T-cell (primary cell): Measurements from ENCODE around the gene CCDC146. TPM values are rescaled to one million over a fixed set of nuclear protein-coding genes. Genes with fewer than 3 reads are reported as not detected.
"Not testable (repeated sequence)": the region's sequence is repeated elsewhere in the genome, so short reads cannot be mapped to it uniquely, and the experiment has no call there.

Experiments
- ATAC-seq, 4 experiments: fragments of 200-7000 bp in 3 of 4; fragments of 150-1000 bp in 1 of 4; cut with Tn5 transposase; replicated peaks in 1 of 4; 1 replicate in 3 of 4; 2 replicates in 1 of 4; pipeline ENCODE4 v1.10.0; 2021; ENCODE audit warnings: moderate library complexity in 3 of 4, mild to moderate bottlenecking in 2 of 4, moderate number of reproducible peaks in 1 of 4
- CTCF ChIA-PET, 2 donors: fragments of 300-600 bp; sonication (Branson Sonifier 250); formaldehyde crosslinking; loops; one replicate each; lab custom pipeline; 2022; ENCODE audit warnings: antibody characterized with exemption in 2 of 2; lab: Charles Lee
- POLR2A ChIA-PET, 2 donors: fragments of 300-600 bp; sonication (Branson Sonifier 250); formaldehyde crosslinking; loops; one replicate each; lab custom pipeline; 2022; ENCODE audit warnings: antibody characterized with exemption in 2 of 2; lab: Charles Lee
- DNase-seq, 35 experiments: peaks; one replicate each; pipeline versions ENCODE4 v3.0.0 to v3.0.0-alpha.2; 2013 to 2023
- H3K27ac ChIP-seq: one replicate; pipeline ENCODE4 v1.5.1; 2013; ENCODE audit warnings: low read length
- H3K27me3 ChIP-seq, 2 experiments: replicated peaks in 1 of 2; 1 replicate in 1 of 2; 2 replicates in 1 of 2; pipeline versions ENCODE4 v1.6.1 to v1.7.0; 2013; ENCODE audit warnings: low read length in 1 of 2, mixed read lengths in 1 of 2; ENCODE audit not compliant: control insufficient read depth in 2 of 2, insufficient read depth in 2 of 2; ENCODE audit errors: extremely low read depth in 1 of 2
- H3K36me3 ChIP-seq, 2 donors: 1 replicate in 1 of 2; 2 replicates in 1 of 2; pipeline versions ENCODE4 v1.6.1 to v1.7.0; 2013; ENCODE audit warnings: low read length in 1 of 2; ENCODE audit not compliant: control insufficient read depth in 2 of 2, insufficient read depth in 1 of 2; ENCODE audit errors: extremely low read depth in 1 of 2
- H3K4me1 ChIP-seq, 2 experiments: 1 replicate in 1 of 2; 2 replicates in 1 of 2; pipeline versions ENCODE4 v1.6.1 to v1.7.0; 2013; ENCODE audit warnings: low read length in 2 of 2, mixed read lengths in 1 of 2; ENCODE audit not compliant: insufficient read depth in 2 of 2, control insufficient read depth in 1 of 2; ENCODE audit errors: extremely low read depth in 1 of 2
- H3K4me3 ChIP-seq, 2 donors: 1 replicate in 1 of 2; 2 replicates in 1 of 2; pipeline versions ENCODE4 v1.5.1 to v1.7.0; 2013; ENCODE audit warnings: mild to moderate bottlenecking in 2 of 2, low read length in 1 of 2, moderate library complexity in 1 of 2; ENCODE audit not compliant: control insufficient read depth in 1 of 2; ENCODE audit errors: extremely low read depth in 1 of 2
- H3K9me3 ChIP-seq: 2 replicates; pipeline ENCODE4 v1.7.0; 2013
- H3K27ac Mint-ChIP-seq, 2 donors: one replicate each; pipeline ENCODE4 v1.8.0; 2020 to 2021; ENCODE audit warnings: mild to moderate bottlenecking in 2 of 2, mixed read lengths in 2 of 2
- H3K27me3 Mint-ChIP-seq, 2 donors: one replicate each; pipeline ENCODE4 v1.8.0; 2021 to 2022; ENCODE audit warnings: mixed read lengths in 2 of 2
- H3K36me3 Mint-ChIP-seq: one replicate; pipeline ENCODE4 v1.8.0; 2021; ENCODE audit warnings: mixed read lengths
- H3K4me1 Mint-ChIP-seq, 3 donors: one replicate each; pipeline ENCODE4 v1.8.0; 2020 to 2022; ENCODE audit warnings: mixed read lengths in 3 of 3, mild to moderate bottlenecking in 1 of 3
- H3K4me3 Mint-ChIP-seq, 3 donors: one replicate each; pipeline ENCODE4 v1.8.0; 2020 to 2022; ENCODE audit warnings: mild to moderate bottlenecking in 3 of 3, mixed read lengths in 3 of 3, moderate library complexity in 3 of 3
- H3K9me3 Mint-ChIP-seq, 3 donors: one replicate each; pipeline ENCODE4 v1.8.0; 2020 to 2022; ENCODE audit warnings: mixed read lengths in 3 of 3
- WGBS: methylation state at CpG from one replicate; pipeline ENCODE4 v1.1.5; 2013; ENCODE audit warnings: missing lambda C conversion rate; ENCODE audit not compliant: insufficient coverage; 5-methylcytosine and 5-hydroxymethylcytosine counted together
- total RNA-seq, 35 experiments: library from RNA in 6 of 35; stranded (reverse) in 6 of 35; fragments of 120-200 nt in 1 of 35; gene quantifications; one replicate each; pipeline versions ENCODE4 v1.2.1 to v1.2.4 and lab custom pipeline; 2013 to 2026

The CCDC146 gene
- total RNA-seq, 5 donors from 2014 or later (not counting 1 experiment from before 2014, with no cell fraction given) = 10.6 to 14.7 (median 14.1) TPM

- DNase-seq, H3K27me3 Mint-ChIP-seq, CTCF ChIA-PET, H3K36me3 ChIP-seq, H3K36me3 Mint-ChIP-seq, H3K27ac Mint-ChIP-seq, H3K27ac ChIP-seq, ATAC-seq, H3K4me1 ChIP-seq, H3K4me3 Mint-ChIP-seq, H3K4me1 Mint-ChIP-seq, POLR2A ChIA-PET, H3K9me3 Mint-ChIP-seq, H3K9me3 ChIP-seq, H3K4me3 ChIP-seq, H3K27me3 ChIP-seq: not testable (repeated sequence)
- WGBS = no CpG with 5 or more reads among the region's 3 CpGs
Measured at GRCh38 chr7:77107659-77108058, 14.8 kb upstream of the CCDC146 start.

GRCh38 chr7:77108362-77108761 lies 14.1 kb upstream of the CCDC146 start:
- no CpG with 5 or more reads among the region's 1 CpG for WGBS
- H3K9me3 Mint-ChIP-seq, H3K4me1 ChIP-seq, CTCF ChIA-PET, H3K27ac Mint-ChIP-seq, POLR2A ChIA-PET, H3K4me1 Mint-ChIP-seq, H3K27me3 Mint-ChIP-seq, DNase-seq, H3K9me3 ChIP-seq, ATAC-seq, H3K4me3 Mint-ChIP-seq, H3K36me3 Mint-ChIP-seq, H3K27me3 ChIP-seq, H3K27ac ChIP-seq, H3K36me3 ChIP-seq, H3K4me3 ChIP-seq: not testable (repeated sequence)

- not testable (repeated sequence) for H3K4me1 ChIP-seq, H3K27me3 Mint-ChIP-seq, H3K36me3 Mint-ChIP-seq, H3K27me3 ChIP-seq, H3K4me3 Mint-ChIP-seq, H3K4me3 ChIP-seq, ATAC-seq, DNase-seq, H3K9me3 Mint-ChIP-seq, H3K9me3 ChIP-seq, H3K36me3 ChIP-seq, H3K27ac ChIP-seq, H3K4me1 Mint-ChIP-seq, H3K27ac Mint-ChIP-seq
- CTCF ChIA-PET = interaction anchor here (0.5 to 1.4 kb wide), 20 partner anchors 10 to 1072 kb away, joined by 3 to 15 read pairs (median 4); partner anchors contain the start of gene CCDC146 (in 1 of the 2)
- POLR2A ChIA-PET = interaction anchor here in 1 of 2 donors (0.5 to 0.7 kb wide), 2 partner anchors 90 to 598 kb away, joined by 3 to 12 read pairs; no protein-coding TSS in a partner anchor
- WGBS = no CpG with 5 or more reads among the region's 2 CpGs
Measured at GRCh38 chr7:77112719-77113306, 9.6 kb upstream of the CCDC146 start.

- H3K4me3 ChIP-seq, ATAC-seq, H3K27ac Mint-ChIP-seq, H3K27me3 Mint-ChIP-seq, H3K36me3 ChIP-seq, H3K4me1 ChIP-seq, H3K9me3 Mint-ChIP-seq, H3K36me3 Mint-ChIP-seq, H3K4me3 Mint-ChIP-seq, H3K27me3 ChIP-seq, H3K27ac ChIP-seq, H3K9me3 ChIP-seq: not testable (repeated sequence)
- peak in 1 of 35 experiments; percentile 18 for DNase-seq
- WGBS = no CpG with 5 or more reads among the region's 1 CpG
- POLR2A ChIA-PET = interaction anchor here in 1 of 2 donors (0.7 kb wide), 1 partner anchor 620 kb away, joined by 3 read pairs; no protein-coding TSS in a partner anchor
- H3K4me1 Mint-ChIP-seq = peaks cover 7 to 13% (median 12%) of the 10 kb centered on the region in 3 donors
- CTCF ChIA-PET = interaction anchor here (1.3 to 2.6 kb wide), 3 partner anchors 122 to 206 kb away, joined by 3 to 33 read pairs (median 6); no protein-coding TSS in a partner anchor
Measured at GRCh38 chr7:77125486-77125885, 3.1 kb downstream of the CCDC146 start.

GRCh38 chr7:77127009-77127408 lies 4.6 kb downstream of the CCDC146 start:
- H3K9me3 ChIP-seq, H3K9me3 Mint-ChIP-seq, H3K27ac ChIP-seq, DNase-seq, H3K27ac Mint-ChIP-seq, H3K27me3 Mint-ChIP-seq, H3K27me3 ChIP-seq, H3K4me1 Mint-ChIP-seq, ATAC-seq, H3K4me3 Mint-ChIP-seq, POLR2A ChIA-PET, H3K36me3 Mint-ChIP-seq, H3K4me1 ChIP-seq, H3K4me3 ChIP-seq, H3K36me3 ChIP-seq, CTCF ChIA-PET: not testable (repeated sequence)
- 100% methylated on average over 2 of the region's 9 CpGs for WGBS

GRCh38 chr7:77128582-77129410 lies 6.4 kb downstream of the CCDC146 start:
- H3K4me1 ChIP-seq, H3K27me3 ChIP-seq, H3K4me3 ChIP-seq, ATAC-seq, H3K9me3 Mint-ChIP-seq, H3K27ac Mint-ChIP-seq, H3K27me3 Mint-ChIP-seq, H3K4me3 Mint-ChIP-seq, H3K27ac ChIP-seq, H3K4me1 Mint-ChIP-seq, H3K36me3 Mint-ChIP-seq, POLR2A ChIA-PET, CTCF ChIA-PET, H3K36me3 ChIP-seq, H3K9me3 ChIP-seq, DNase-seq: not testable (repeated sequence)
- WGBS = no CpG with 5 or more reads among the region's 7 CpGs
